Natural killer cell (primary cell): Measurements from ENCODE around the gene KANK4. TPM values are rescaled to one million over a fixed set of nuclear protein-coding genes. Genes with fewer than 3 reads are reported as not detected.

Experiments used
- ATAC-seq, 3 donors: fragments of 150-1000 bp in 2 of 3; fragments of 200-7000 bp in 1 of 3; cut with Tn5 transposase; 1 replicate in 1 of 3; 2 replicates in 2 of 3; pipeline ENCODE4 v1.10.0; 2021; ENCODE audit warnings: mild to moderate bottlenecking in 2 of 3, moderate library complexity in 2 of 3
- DNase-seq, 2 donors: peaks; one replicate each; pipeline versions ENCODE4 v3.0.0 to v3.0.0-alpha.2; 2013 to 2021; ENCODE audit warnings: mixed read lengths in 1 of 2
- H3K27ac ChIP-seq: one replicate; pipeline ENCODE4 v1.5.1; 2013; ENCODE audit warnings: mild to moderate bottlenecking, low read length
- H3K27me3 ChIP-seq: one replicate; pipeline ENCODE4 v1.6.1; 2013; ENCODE audit warnings: low read length; ENCODE audit not compliant: control insufficient read depth, insufficient read depth
- H3K36me3 ChIP-seq: one replicate; pipeline ENCODE4 v1.6.1; 2013; ENCODE audit warnings: low read length; ENCODE audit not compliant: control insufficient read depth, insufficient read depth
- H3K4me1 ChIP-seq: one replicate; pipeline ENCODE4 v1.6.1; 2013; ENCODE audit warnings: low read length; ENCODE audit not compliant: control insufficient read depth, insufficient read depth
- H3K4me3 ChIP-seq: one replicate; pipeline ENCODE4 v1.5.1; 2013; ENCODE audit warnings: low read length
- H3K9me3 ChIP-seq: one replicate; pipeline ENCODE4 v1.6.1; 2013; ENCODE audit warnings: low read length; ENCODE audit not compliant: control insufficient read depth, insufficient read depth
- H3K27ac Mint-ChIP-seq, 2 donors: one replicate each; pipeline ENCODE4 v1.8.0; 2022; ENCODE audit warnings: mild to moderate bottlenecking in 2 of 2, mixed read lengths in 2 of 2, moderate library complexity in 1 of 2
- H3K27me3 Mint-ChIP-seq, 2 donors: one replicate each; pipeline ENCODE4 v1.8.0; 2022; ENCODE audit warnings: low read depth in 2 of 2, mixed read lengths in 2 of 2
- H3K36me3 Mint-ChIP-seq: one replicate; pipeline ENCODE4 v1.8.0; 2022; ENCODE audit warnings: mixed read lengths
- H3K4me1 Mint-ChIP-seq, 2 donors: one replicate each; pipeline ENCODE4 v1.8.0; 2022; ENCODE audit warnings: mixed read lengths in 2 of 2
- H3K4me3 Mint-ChIP-seq: one replicate; pipeline ENCODE4 v1.8.0; 2022; ENCODE audit warnings: mild to moderate bottlenecking, moderate library complexity, mixed read lengths
- H3K9me3 Mint-ChIP-seq, 2 donors: one replicate each; pipeline ENCODE4 v1.8.0; 2022; ENCODE audit warnings: mixed read lengths in 2 of 2
- WGBS: methylation state at CpG from one replicate; pipeline ENCODE4 v1.1.7; 2013; ENCODE audit warnings: missing lambda C conversion rate; ENCODE audit not compliant: insufficient coverage; 5-methylcytosine and 5-hydroxymethylcytosine counted together
- intact Hi-C: fragments of 100-400 bp; cut with micrococcal nuclease; formaldehyde crosslinking; loops from one replicate; pipeline ENCODE4 v1.14.2; 2022
- total RNA-seq, 4 donors: library from RNA; stranded (reverse); fragments of 120-200 nt in 1 of 4; gene quantifications; one replicate each; pipeline versions ENCODE4 v1.2.3 to v1.2.4, GENCODE V29; 2013 to 2022
- TF ChIP-seq, protein P1 (sequence below): fragments of 200-600 bp; IDR thresholded peaks from one replicate; pipeline ENCODE4 v1.8.0; 2022; ENCODE audit warnings: antibody characterized with exemption

The KANK4 gene
- total RNA-seq, 3 donors from 2014 or later (not counting 1 experiment from before 2014, with no cell fraction given), result not detected

DNA sequence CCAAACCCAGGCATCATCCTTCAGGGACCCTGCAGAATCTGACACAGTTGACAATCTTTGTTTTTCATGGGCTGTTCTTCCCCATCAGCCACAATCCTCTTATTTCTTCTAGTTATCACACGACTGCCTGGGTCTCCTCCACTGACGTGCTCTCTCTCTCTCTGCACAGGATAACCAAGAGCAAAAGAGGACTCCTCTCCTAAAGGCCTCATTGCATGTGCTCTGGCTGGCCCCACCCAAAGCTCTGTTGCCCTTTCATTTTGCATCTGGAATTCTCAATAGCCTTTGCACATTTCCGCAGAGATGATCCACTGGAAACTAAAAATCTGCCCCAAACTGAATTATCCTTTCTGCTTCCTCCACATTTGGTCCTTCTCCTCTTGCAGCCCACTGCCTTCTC is 58.5 kb downstream of the KANK4 start:
- H3K36me3 Mint-ChIP-seq, result no peaks in the 10 kb centered on the region
- ATAC-seq, result no peak
- H3K27me3 Mint-ChIP-seq, result peaks cover 17 to 29% of the 10 kb centered on the region in 2 donors
- WGBS, result 88% methylated on average over 3 of the region's 3 CpGs
- no peak overlapping the region for H3K27ac Mint-ChIP-seq
- H3K27ac ChIP-seq, result no peak overlapping the region
- no peaks in the 10 kb centered on the region for H3K9me3 ChIP-seq
- TF ChIP-seq, protein P1, sequence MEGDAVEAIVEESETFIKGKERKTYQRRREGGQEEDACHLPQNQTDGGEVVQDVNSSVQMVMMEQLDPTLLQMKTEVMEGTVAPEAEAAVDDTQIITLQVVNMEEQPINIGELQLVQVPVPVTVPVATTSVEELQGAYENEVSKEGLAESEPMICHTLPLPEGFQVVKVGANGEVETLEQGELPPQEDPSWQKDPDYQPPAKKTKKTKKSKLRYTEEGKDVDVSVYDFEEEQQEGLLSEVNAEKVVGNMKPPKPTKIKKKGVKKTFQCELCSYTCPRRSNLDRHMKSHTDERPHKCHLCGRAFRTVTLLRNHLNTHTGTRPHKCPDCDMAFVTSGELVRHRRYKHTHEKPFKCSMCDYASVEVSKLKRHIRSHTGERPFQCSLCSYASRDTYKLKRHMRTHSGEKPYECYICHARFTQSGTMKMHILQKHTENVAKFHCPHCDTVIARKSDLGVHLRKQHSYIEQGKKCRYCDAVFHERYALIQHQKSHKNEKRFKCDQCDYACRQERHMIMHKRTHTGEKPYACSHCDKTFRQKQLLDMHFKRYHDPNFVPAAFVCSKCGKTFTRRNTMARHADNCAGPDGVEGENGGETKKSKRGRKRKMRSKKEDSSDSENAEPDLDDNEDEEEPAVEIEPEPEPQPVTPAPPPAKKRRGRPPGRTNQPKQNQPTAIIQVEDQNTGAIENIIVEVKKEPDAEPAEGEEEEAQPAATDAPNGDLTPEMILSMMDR, result no peak
- H3K4me1 ChIP-seq, result no peaks in the 10 kb centered on the region
- H3K4me3 Mint-ChIP-seq, result no peak overlapping the region
- no peaks in the 10 kb centered on the region for H3K27me3 ChIP-seq
- no peaks in the 10 kb centered on the region for H3K9me3 Mint-ChIP-seq
- no peak for DNase-seq
- intact Hi-C loops, result no loop called here
- no peaks in the 10 kb centered on the region for H3K36me3 ChIP-seq
- no peak overlapping the region for H3K4me3 ChIP-seq
- no peaks in the 10 kb centered on the region for H3K4me1 Mint-ChIP-seq

- DNase-seq, result no peak
- Mint-ChIP-seq H3K4me3 (no peak overlapping the region), H3K9me3 (no peaks in the 10 kb centered on the region), H3K27me3 (peaks cover 17 to 29% of the 10 kb centered on the region in 2 donors), H3K27ac (no peak overlapping the region), H3K4me1 (no peaks in the 10 kb centered on the region), H3K36me3 (no peaks in the 10 kb centered on the region)
- 97% methylated on average over 4 of the region's 4 CpGs for WGBS
- TF ChIP-seq, protein P1, result no peak
- H3K27me3 ChIP-seq, result no peaks in the 10 kb centered on the region
- H3K27ac ChIP-seq, result no peak overlapping the region
- H3K4me3 ChIP-seq, result no peak overlapping the region
- intact Hi-C loops, result no loop called here
- ATAC-seq, result no peak
- no peaks in the 10 kb centered on the region for H3K36me3 ChIP-seq
- H3K9me3 ChIP-seq, result no peaks in the 10 kb centered on the region
- H3K4me1 ChIP-seq, result no peaks in the 10 kb centered on the region
Measured at GRCh38 chr1:62259551-62259950, 59.7 kb downstream of the KANK4 start.

GRCh38 chr1:62250126-62250726 is 69.0 kb downstream of the KANK4 start:
- no peak overlapping the region for H3K4me3 ChIP-seq
- no peak overlapping the region for H3K27ac Mint-ChIP-seq
- H3K27me3 ChIP-seq, result no peaks in the 10 kb centered on the region
- no peak overlapping the region for H3K4me3 Mint-ChIP-seq
- H3K36me3 ChIP-seq, result no peaks in the 10 kb centered on the region
- H3K9me3 ChIP-seq, result no peaks in the 10 kb centered on the region
- H3K4me1 ChIP-seq, result no peaks in the 10 kb centered on the region
- 60% methylated on average over 10 of the region's 10 CpGs for WGBS
- no peaks in the 10 kb centered on the region for H3K27me3 Mint-ChIP-seq
- no peaks in the 10 kb centered on the region for H3K36me3 Mint-ChIP-seq
- H3K9me3 Mint-ChIP-seq, result no peaks in the 10 kb centered on the region
- intact Hi-C loops, result no loop called here
- no peak overlapping the region for H3K27ac ChIP-seq
- H3K4me1 Mint-ChIP-seq, result no peaks in the 10 kb centered on the region
- TF ChIP-seq, protein P1, result no peak
- DNase-seq (no peak), ATAC-seq (no peak)
